Activated CD4-positive, alpha-beta T cell treated with anti-CD3 and anti-CD28 coated beads, Interleukin-10, Interleukin-2, amounts not matched to agents 100 ng/mL and 50 ng/mL, durations not matched to agents 16 hours and 8 hours (primary cell): ENCODE results near the gene XPO6.

Source experiments
- DNase-seq: peaks from one replicate; pipeline ENCODE4 v3.0.0-alpha.2; 2020

XPO6 gene

GRCh38 chr16:28087675-28088300 is 124.0 kb downstream of the XPO6 start:
- DNase-seq, result no peak

DNA sequence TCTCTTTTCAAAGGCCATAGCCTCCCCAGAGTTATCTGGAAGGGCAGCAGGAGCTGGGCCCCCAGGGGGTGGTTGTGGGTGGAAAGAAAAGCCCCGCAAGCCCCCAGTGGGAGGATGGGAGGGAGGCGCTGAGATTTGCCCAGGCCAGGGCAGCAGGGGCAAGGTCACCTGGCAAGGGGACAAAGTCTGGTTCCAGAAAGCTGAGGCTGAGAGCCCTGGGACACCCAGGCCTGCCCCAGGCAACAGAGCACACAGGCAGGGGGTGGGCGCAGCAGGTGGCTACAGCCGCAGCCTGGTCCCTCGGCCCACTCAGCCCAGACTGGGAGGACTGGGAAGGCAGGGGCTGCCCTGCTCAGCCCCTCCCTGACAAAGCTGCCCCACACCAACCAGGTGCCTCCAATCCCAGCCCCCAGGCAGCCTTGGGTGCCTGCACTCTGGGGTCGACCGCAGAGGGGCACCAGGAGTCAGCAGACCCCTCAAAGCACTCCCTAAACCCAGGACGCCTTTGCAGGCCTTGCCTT is 124.6 kb downstream of the XPO6 start:
- no peak for DNase-seq

GRCh38 chr16:28086186-28087139 is 125.3 kb downstream of the XPO6 start:
- DNase-seq, result no peak

- DNase-seq, result no peak
Measured at GRCh38 chr16:28085389-28086171, 126.2 kb downstream of the XPO6 start.

GRCh38 chr16:28084209-28084608 is 127.6 kb downstream of the XPO6 start:
- no peak for DNase-seq

DNA sequence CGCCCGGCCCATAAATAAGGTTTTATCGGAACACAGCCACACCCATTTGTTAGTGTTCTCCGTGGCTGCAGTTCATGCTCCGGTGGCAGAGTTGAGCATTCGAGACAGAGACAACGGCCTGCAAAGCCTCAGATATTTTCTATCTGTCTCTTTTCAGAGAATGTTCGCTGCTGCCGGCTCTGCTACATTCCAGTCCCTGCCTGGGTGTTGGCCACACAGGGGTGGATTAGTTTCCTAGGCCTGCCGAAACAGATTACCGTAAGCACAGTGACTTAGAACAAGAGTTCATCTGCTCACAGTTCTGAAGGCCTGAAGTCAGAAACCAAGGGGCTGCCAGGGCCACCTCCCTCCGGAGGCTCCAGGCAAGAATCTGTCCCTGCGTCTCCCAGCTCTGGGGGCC is 129.1 kb downstream of the XPO6 start:
- no peak for DNase-seq

GRCh38 chr16:28081391-28081968 is 130.3 kb downstream of the XPO6 start:
- DNase-seq, result no peak

GRCh38 chr16:28078261-28078660 is 133.5 kb downstream of the XPO6 start:
- DNase-seq, result no peak

- no peak for DNase-seq
Measured at GRCh38 chr16:28073836-28074235, 137.9 kb downstream of the XPO6 start.

DNA sequence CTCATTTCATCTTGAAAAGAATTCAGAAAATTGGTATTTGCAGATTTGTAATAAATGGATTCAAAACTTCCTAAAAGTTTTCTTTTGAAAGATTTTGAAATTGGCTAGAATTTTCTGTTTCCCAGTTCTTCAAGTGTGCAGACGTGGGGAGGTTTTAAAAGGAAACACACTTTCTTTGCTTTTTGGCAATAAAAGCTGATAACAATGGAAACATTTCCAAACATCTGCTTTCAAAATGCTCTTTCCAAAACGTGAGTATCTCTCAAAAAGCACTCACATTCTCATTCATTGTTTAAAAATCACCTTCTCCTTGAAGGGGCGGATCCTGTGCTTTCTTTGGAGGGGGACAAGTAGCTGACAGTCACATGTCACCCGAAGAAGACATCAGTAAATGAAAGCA is 139.7 kb downstream of the XPO6 start:
- DNase-seq, result no peak

- DNase-seq, result no peak
Measured at GRCh38 chr16:28069971-28070794, 141.6 kb downstream of the XPO6 start.

GRCh38 chr16:28068976-28069375 is 142.8 kb downstream of the XPO6 start:
- DNase-seq, result no peak

GRCh38 chr16:28067604-28068379 is 144.0 kb downstream of the XPO6 start:
- DNase-seq, result no peak

GRCh38 chr16:28064706-28065249 is 147.0 kb downstream of the XPO6 start:
- DNase-seq, result no peak

DNA sequence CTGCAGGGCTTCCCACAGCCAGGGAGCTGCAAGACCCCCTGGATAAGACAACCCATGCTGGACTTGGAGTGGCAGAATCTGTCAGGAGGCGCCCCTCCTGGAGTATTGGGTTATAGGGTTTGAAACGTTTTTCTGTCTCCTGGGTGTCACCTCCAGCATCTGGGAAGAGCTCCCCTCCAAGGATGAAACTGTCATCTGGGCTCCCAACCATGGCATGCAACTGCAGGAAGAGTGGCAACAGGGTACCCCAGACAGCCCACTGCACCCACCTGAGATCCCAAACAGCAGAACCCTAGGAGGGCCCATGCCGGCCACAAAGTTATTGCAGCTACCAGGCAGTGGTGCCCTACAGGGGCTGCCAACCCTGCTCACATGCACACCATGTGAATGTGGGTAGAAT is 147.6 kb downstream of the XPO6 start:
- DNase-seq, result no peak

DNA sequence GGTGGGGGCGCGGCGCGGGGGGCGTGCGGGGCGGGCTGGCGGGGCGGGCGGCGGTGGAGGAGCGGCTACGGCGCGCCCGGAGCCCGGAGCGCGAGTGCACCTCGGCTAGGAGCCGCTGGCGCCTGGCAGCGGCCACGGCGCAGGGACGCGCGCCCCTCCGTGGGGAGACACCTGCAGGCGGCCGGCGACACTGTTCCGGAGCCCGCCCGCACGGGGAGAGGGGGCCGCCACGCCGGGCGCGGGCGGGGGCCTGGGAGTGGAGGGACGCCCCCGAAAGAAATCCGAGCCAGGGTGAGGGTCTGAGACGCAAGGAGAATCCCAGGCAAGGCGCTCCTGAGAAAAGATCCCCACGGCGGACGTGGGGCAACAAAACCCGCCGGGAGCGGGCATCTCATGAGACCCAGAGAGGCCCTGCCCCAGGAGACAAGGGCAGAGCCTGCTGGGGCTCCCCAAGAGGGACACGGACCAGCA is 148.1 kb downstream of the XPO6 start, which contains the start of gene GSG1L:
GSG1L (minus strand) TSS at position 124 of the 471 bp plus-strand sequence. CDS start 290 bp downstream, outside the sequence.
- DNase-seq, result no peak

DNA sequence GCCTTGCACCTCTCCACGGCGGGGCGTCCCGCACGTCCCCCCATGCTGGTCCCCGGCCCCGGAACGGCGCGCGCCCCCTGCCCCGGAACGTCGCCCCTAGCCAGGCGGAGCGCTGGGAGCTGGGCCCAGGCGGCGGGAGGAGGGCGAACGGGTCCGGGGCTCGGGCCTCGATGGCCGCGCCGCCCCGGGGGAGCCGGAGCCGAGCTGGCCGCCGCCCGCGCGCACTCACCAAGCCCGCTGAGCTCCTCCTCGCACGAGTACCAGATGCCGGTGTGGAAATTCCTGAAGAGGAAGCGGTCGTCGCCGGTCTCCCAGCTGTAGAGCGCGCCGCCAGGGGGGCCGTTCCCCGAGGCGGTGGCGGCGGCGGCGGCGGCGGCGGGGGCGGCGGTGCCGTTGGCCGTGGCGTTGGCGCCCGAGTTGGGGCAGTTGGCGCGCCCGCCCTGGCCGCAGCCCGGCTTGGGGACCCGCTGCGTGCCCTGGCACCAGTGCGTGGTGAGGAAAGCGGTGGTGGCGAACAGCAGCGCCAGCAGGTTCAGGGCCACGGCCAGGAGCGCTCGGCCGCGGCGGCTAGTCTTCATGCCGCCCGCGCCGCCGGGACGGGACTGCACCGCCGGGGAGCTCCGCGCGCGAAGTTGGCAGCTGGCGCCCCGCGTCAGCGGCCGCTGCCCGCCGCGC is 148.8 kb downstream of the XPO6 start:
- DNase-seq, result no peak

DNA sequence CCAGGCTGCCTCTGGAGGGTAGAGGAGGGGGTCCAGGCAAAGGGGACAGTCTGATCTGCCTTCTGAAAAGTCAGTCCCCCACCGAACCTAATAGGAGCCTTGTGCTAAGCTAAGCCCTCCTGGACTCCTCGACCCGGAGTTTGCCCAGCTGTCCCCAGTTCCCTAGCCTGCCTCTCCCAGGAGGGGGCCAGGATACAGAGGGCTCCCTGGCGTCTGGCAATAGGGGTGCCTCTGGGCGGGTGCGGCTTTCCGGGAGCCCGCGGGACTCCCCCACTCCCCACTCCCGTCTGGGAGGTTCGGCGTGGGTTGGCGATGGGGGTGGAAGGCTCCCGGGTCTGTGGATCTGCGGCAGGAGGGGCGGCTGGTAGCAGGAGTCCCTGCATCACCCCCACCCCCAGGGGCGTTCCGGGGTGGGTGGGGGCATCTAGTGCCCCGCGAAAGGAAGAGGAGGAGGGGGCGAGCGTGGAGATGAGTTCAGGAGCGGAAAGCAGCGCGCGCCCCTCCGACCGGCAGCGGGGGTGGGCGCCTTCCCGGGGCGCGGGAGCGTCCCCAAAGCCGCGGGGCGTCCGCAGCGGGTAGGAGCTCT is 149.4 kb downstream of the XPO6 start:
- DNase-seq, result no peak

DNA sequence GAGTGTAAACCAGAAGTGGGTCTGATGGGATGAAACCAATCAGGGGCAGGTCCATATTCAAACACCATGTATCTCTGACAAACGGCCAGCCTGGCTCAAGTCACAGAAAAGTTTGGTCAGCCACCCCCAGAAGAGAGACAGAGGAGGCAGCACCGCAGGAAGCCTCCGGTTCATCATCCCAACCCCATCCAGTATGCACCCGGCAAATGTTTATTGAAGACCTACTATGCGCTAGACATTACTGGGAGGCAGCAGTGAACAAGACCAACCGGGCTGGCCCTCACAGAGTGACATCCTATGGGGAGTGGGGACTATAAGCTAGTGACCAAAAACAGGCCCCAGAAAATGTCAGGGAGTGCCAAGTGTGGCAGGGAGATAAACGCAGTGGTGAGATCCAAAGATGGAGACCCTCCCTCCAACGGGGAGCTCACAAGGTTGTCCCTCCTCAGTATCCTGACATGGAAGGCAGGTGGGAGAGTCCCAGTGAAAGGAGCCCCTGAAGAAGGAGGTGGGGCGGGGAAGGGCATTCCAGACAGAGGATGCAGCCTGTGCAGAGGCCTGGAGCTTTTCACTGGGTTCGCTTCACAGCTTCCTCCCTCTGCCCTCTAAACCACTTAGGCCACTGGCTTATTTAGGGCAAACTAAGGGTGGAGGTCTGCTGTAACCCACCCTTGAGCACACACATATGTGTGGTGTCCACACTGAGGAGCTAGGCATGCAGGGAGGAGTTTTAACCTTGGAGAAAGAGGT is 150.2 kb downstream of the XPO6 start:
- DNase-seq, result no peak
